Neural crest cell (in vitro differentiated cells): ENCODE measurements around the gene NEK5. TPM values are rescaled to one million over a fixed set of nuclear protein-coding genes. Genes with fewer than 3 reads are reported as not detected.
"Not testable (repeated sequence)": the region's sequence is repeated elsewhere in the genome, so short reads cannot be mapped to it uniquely, and the experiment has no call there.

Experiments
- DNase-seq: peaks from one replicate; pipeline ENCODE4 v3.0.0; 2021; ENCODE audit warnings: low read depth, mixed read lengths, low spot score
- H3K27ac Mint-ChIP-seq: one replicate; pipeline ENCODE4 v1.8.0; 2021; ENCODE audit warnings: mild to moderate bottlenecking, mixed read lengths; ENCODE audit not compliant: unreplicated experiment
- H3K27me3 Mint-ChIP-seq: 2 replicates; pipeline ENCODE4 v1.8.0; 2021; ENCODE audit warnings: low read depth, mild to moderate bottlenecking, mixed read lengths
- H3K36me3 Mint-ChIP-seq: 2 replicates; pipeline ENCODE4 v1.8.0; 2021; ENCODE audit warnings: low read depth, mild to moderate bottlenecking, mixed read lengths
- H3K4me1 Mint-ChIP-seq: 2 replicates; pipeline ENCODE4 v1.8.0; 2021; ENCODE audit warnings: mixed read lengths
- H3K4me3 Mint-ChIP-seq: one replicate; pipeline ENCODE4 v1.8.0; 2021; ENCODE audit warnings: mild to moderate bottlenecking, mixed read lengths
- H3K9me3 Mint-ChIP-seq: 2 replicates; pipeline ENCODE4 v1.8.0; 2021; ENCODE audit warnings: mixed read lengths
- CTCF ChIP-seq: fragments of 200-600 bp; sonication (generic); conservative IDR thresholded peaks from 2 replicates; pipeline ENCODE4 v1.5.0; 2021; ENCODE audit warnings: antibody characterized with exemption, mild to moderate bottlenecking
- total RNA-seq: library from RNA; stranded (reverse); gene quantifications from 2 replicates; pipeline ENCODE4 v1.2.1, GENCODE V29; 2021

Gene NEK5
- total RNA-seq, 1 donor from 2014 or later, result 0.12 TPM

GRCh38 chr13:52097197-52097596, 31.7 kb downstream of the NEK5 start:
- no peak overlapping the region for H3K27ac Mint-ChIP-seq
- H3K27me3 Mint-ChIP-seq, result no peaks in the 10 kb centered on the region
- H3K4me1 Mint-ChIP-seq, result no peaks in the 10 kb centered on the region
- H3K4me3 Mint-ChIP-seq, result no peak overlapping the region
- H3K9me3 Mint-ChIP-seq, result no peaks in the 10 kb centered on the region
- TF ChIP-seq CTCF, result no peak
- H3K36me3 Mint-ChIP-seq, result no peaks in the 10 kb centered on the region
- no peak for DNase-seq

DNA sequence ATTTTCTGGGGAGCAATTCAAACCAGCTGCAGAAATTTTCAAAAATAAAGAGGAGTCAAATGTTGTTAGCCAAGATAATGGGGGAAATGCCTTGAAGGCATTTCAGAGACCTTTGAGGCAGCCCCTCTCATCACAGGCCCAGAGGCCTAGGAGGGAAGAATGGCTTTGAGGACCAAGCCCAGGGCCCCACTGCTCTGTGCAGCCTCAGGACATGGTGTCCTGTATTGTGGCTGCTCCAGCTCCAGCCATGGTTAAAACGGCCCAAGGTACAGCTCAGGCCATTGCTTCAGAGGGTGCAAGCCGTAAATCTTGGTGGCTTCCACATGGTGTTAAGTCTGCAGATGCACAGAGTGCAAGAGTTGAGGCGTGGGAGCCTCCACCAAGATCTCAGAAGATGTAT, 32.1 kb downstream of the NEK5 start:
- no peak overlapping the region for H3K4me3 Mint-ChIP-seq
- no peaks in the 10 kb centered on the region for H3K4me1 Mint-ChIP-seq
- H3K9me3 Mint-ChIP-seq, result no peaks in the 10 kb centered on the region
- H3K27ac Mint-ChIP-seq, result no peak overlapping the region
- no peaks in the 10 kb centered on the region for H3K27me3 Mint-ChIP-seq
- no peaks in the 10 kb centered on the region for H3K36me3 Mint-ChIP-seq
- DNase-seq, result no peak
- no peak for TF ChIP-seq CTCF

DNA sequence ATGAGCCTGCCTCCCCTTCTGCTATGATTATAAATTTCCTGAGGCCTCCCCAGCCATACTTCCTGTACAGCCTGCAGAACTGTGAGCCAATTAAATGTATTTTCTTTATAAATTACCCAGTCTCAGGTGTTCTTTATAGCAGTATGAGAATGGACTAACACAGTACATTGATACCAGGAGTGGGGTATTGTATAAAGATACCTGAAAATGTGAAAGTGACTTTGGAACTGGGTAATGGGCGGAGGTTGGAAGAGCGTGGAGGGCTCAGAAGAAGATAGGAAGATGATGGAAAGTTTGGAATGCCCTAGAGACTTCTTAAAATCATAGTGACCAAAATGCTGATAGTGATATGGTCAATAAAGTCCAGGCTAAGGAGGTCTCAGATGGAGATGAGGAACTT, 32.8 kb downstream of the NEK5 start:
- no peak for TF ChIP-seq CTCF
- no peak for DNase-seq
- Mint-ChIP-seq H3K27ac (no peak overlapping the region), H3K27me3 (no peaks in the 10 kb centered on the region), H3K36me3 (no peaks in the 10 kb centered on the region), H3K4me3 (no peak overlapping the region), H3K4me1 (no peaks in the 10 kb centered on the region), H3K9me3 (no peaks in the 10 kb centered on the region)

DNA sequence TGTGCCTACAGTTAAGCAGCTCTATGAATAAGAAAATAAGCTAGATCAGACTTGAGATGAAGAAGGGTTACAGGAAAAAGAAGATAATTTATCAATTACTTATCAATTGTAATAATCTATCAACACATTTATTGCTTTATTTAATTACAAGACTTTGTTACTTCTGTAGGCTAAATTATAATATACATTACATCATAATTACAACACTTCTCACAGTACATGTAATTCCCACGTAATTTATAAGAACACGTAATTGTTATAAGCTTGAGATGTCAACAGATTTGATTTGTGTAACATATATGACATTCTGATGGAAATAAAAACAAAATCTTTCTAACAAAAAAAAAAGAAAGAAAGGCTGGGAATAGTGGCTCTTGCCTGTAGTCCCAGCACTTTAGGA, 36.8 kb downstream of the NEK5 start:
- no peak for DNase-seq
- no peak overlapping the region for H3K4me3 Mint-ChIP-seq
- H3K27ac Mint-ChIP-seq, result no peak overlapping the region
- no peaks in the 10 kb centered on the region for H3K9me3 Mint-ChIP-seq
- no peaks in the 10 kb centered on the region for H3K36me3 Mint-ChIP-seq
- H3K27me3 Mint-ChIP-seq, result no peaks in the 10 kb centered on the region
- no peaks in the 10 kb centered on the region for H3K4me1 Mint-ChIP-seq
- TF ChIP-seq CTCF, result no peak

- Mint-ChIP-seq H3K9me3 (no peaks in the 10 kb centered on the region), H3K27me3 (no peaks in the 10 kb centered on the region), H3K36me3 (no peaks in the 10 kb centered on the region), H3K4me1 (no peaks in the 10 kb centered on the region), H3K27ac (no peak overlapping the region), H3K4me3 (no peak overlapping the region)
- TF ChIP-seq CTCF, result no peak
- DNase-seq, result no peak
Observed at GRCh38 chr13:52091473-52091872, 37.4 kb downstream of the NEK5 start.

GRCh38 chr13:52085421-52085820, 43.5 kb downstream of the NEK5 start:
- no peak for DNase-seq
- no peak overlapping the region for H3K27ac Mint-ChIP-seq
- no peak for TF ChIP-seq CTCF
- H3K27me3 Mint-ChIP-seq, result no peaks in the 10 kb centered on the region
- no peak overlapping the region for H3K4me3 Mint-ChIP-seq
- no peaks in the 10 kb centered on the region for H3K36me3 Mint-ChIP-seq
- no peaks in the 10 kb centered on the region for H3K9me3 Mint-ChIP-seq
- H3K4me1 Mint-ChIP-seq, result no peaks in the 10 kb centered on the region

DNA sequence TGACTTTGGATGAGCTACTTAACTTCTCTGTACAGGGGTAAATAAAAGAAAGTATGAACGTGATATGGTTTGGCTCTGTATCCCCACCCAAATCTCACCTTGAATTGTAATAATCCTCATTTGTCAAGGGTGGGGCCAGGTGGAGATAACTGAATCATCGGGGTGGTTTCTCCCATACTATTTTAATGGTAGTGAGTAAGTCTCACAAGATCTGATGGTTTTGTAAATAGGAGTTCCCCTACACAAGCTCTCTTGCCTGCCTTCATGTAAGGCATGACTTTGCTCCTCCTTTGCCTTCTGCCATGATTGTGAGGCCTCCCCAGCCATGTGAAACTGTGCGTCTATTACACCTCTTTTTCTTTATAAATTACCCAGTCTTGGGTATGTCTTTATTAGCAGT, 43.9 kb downstream of the NEK5 start:
- not testable (repeated sequence) for DNase-seq, H3K9me3 Mint-ChIP-seq, H3K4me3 Mint-ChIP-seq, H3K4me1 Mint-ChIP-seq, H3K27ac Mint-ChIP-seq, H3K27me3 Mint-ChIP-seq, H3K36me3 Mint-ChIP-seq
